NB4 (cell line): ENCODE results near the gene ROPN1L.

Source experiments
- DNase-seq: peaks from one replicate; pipeline ENCODE4 v3.0.0; 2010; ENCODE audit warnings: low read depth
- H3K4me3 ChIP-seq: one replicate; pipeline ENCODE4 v1.5.1; 2011; ENCODE audit warnings: mild to moderate bottlenecking, low read depth, low read length, moderate library complexity
- MYC ChIP-seq: IDR thresholded peaks from 2 replicates; pipeline ENCODE4 v1.6.1; 2011; ENCODE audit warnings: low read depth, low read length
- POLR2A ChIP-seq: IDR thresholded peaks from 2 replicates; pipeline ENCODE4 v1.6.1; 2011; ENCODE audit warnings: mild to moderate bottlenecking; ENCODE audit not compliant: insufficient read length; ENCODE audit errors: extremely low read depth
- TF ChIP-seq, protein P1 (sequence below): IDR thresholded peaks from 2 replicates; pipeline ENCODE4 v1.6.1; 2011; ENCODE audit warnings: low read depth, low read length
- TF ChIP-seq, protein P2 (sequence below): IDR thresholded peaks from one replicate; pipeline ENCODE4 v1.5.1; 2012; ENCODE audit warnings: low read depth, low read length

The ROPN1L gene

DNA sequence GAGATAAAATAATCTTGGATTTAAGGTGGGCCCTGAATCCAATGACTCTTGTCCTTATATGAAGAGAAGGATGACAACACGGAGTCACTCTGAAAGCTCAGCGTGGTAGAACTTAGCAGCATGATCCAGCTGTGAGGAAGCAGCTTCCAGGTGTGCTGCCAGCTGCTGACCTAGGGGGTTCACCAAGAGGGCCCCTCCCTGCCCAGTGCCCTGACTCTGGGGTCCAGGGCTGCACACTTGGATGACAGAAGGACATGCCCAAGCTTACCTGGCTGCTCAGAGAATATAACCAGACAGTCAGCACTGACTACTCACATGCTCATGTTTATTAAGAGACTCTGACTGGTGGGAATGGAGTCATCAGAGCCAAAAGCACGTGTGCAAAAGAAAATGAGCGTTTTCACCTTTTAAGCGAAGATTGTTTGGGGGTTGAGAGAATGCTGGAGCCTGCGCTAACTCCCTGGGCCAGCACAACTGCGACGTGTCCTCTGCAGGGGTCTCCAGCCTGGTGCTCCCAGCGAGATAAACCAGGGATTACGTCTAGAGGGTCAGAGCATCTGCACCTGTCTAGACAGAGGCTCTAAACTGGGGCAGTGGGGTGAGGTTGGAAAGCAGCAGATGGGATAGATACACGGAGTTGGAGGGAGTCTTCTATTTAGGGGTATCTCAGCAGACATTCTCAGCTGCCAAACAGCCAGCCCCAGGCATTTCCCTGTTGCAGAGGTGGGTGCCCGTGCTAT, 41.3 kb downstream of the ROPN1L start:
- H3K4me3 ChIP-seq, result no peak overlapping the region
- no peak for TF ChIP-seq MYC
- TF ChIP-seq, protein P1, sequence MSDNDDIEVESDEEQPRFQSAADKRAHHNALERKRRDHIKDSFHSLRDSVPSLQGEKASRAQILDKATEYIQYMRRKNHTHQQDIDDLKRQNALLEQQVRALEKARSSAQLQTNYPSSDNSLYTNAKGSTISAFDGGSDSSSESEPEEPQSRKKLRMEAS, result no peak
- TF ChIP-seq POLR2A, result no peak
- TF ChIP-seq, protein P2, sequence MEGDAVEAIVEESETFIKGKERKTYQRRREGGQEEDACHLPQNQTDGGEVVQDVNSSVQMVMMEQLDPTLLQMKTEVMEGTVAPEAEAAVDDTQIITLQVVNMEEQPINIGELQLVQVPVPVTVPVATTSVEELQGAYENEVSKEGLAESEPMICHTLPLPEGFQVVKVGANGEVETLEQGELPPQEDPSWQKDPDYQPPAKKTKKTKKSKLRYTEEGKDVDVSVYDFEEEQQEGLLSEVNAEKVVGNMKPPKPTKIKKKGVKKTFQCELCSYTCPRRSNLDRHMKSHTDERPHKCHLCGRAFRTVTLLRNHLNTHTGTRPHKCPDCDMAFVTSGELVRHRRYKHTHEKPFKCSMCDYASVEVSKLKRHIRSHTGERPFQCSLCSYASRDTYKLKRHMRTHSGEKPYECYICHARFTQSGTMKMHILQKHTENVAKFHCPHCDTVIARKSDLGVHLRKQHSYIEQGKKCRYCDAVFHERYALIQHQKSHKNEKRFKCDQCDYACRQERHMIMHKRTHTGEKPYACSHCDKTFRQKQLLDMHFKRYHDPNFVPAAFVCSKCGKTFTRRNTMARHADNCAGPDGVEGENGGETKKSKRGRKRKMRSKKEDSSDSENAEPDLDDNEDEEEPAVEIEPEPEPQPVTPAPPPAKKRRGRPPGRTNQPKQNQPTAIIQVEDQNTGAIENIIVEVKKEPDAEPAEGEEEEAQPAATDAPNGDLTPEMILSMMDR, result no peak
- DNase-seq, result no peak

DNA sequence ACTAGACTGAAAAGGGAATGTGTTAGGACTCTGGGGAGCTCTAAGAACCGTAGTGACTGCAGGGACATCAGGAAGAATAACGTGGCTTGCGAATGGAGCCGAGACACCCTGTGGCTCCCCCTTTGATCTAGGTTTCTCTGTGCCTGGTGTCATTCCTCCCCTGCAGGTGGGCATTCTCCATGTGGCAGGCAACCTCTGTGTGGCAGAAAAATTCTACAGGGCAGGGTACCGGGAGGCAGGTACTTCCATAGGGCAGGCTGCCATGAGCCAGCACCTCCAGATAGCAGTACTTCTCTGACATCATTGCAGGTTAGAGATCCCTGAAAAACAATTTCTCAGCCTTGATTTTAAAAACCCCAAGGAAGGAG, 43.1 kb downstream of the ROPN1L start:
- DNase-seq, result no peak
- TF ChIP-seq MYC, result no peak
- TF ChIP-seq, protein P2, result no peak
- no peak for TF ChIP-seq POLR2A
- TF ChIP-seq, protein P1, result no peak

DNA sequence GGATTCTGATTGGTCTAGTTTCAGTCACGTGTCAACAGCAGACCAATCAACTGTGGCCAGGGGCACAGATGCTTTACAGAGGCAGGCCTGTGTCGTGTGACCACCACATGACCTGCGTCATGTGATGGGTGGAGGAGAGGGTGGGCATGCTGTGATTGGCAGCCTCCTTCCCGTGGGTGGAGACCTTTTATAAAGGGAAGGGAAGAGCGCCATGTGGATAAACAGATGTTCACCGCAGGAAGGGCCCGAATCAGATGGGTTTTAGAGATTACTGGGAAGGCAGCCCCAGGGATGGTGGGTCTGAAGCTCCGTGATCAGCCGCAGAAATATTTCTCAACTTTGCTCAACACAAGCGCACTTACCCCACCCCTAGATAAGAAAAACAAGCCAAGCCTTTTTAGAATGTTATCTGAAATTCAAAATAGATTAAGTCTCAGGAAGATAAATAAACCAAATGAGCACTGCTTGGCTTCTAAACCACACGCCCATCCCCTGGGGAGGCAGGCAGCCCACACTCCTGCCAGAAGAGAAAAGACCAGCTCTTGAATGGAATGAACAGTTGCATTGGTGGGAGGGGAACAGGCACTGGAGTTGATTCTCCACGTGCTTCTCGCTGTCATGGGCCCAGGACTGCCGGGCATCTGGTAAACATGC, 43.6 kb downstream of the ROPN1L start:
- H3K4me3 ChIP-seq, result no peak overlapping the region
- TF ChIP-seq, protein P1, result peak; percentile 99
- TF ChIP-seq, protein P2, result no peak
- TF ChIP-seq MYC, result peak; percentile 95
- peak; percentile 82 for DNase-seq

More for the DNA sequence above, 43.1 kb downstream of the ROPN1L start:
- H3K4me3 ChIP-seq, result no peak overlapping the region

DNA sequence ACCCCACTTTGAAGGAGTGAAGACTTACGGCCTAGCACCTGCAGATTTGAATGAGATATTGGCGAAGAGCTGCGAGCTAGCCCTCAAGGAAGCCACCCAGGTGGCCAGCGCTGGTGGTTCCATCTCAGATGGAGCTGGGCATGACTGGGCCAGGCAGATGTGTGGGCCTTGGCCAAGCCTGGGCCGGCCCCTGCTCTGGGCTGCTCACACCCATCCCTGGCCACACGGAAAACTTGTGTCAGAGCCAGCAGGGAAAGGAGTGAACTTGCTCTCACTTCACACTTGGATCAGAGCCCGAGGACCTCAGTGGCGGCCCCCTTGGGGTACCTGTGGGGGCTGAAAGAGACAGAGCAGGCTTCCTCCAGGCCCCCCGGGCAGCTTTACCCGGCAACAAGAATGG, 44.2 kb downstream of the ROPN1L start:
- no peak for DNase-seq
- TF ChIP-seq, protein P1, result no peak
- TF ChIP-seq, protein P2, result no peak
- TF ChIP-seq MYC, result no peak
- TF ChIP-seq POLR2A, result no peak
- no peak overlapping the region for H3K4me3 ChIP-seq

DNA sequence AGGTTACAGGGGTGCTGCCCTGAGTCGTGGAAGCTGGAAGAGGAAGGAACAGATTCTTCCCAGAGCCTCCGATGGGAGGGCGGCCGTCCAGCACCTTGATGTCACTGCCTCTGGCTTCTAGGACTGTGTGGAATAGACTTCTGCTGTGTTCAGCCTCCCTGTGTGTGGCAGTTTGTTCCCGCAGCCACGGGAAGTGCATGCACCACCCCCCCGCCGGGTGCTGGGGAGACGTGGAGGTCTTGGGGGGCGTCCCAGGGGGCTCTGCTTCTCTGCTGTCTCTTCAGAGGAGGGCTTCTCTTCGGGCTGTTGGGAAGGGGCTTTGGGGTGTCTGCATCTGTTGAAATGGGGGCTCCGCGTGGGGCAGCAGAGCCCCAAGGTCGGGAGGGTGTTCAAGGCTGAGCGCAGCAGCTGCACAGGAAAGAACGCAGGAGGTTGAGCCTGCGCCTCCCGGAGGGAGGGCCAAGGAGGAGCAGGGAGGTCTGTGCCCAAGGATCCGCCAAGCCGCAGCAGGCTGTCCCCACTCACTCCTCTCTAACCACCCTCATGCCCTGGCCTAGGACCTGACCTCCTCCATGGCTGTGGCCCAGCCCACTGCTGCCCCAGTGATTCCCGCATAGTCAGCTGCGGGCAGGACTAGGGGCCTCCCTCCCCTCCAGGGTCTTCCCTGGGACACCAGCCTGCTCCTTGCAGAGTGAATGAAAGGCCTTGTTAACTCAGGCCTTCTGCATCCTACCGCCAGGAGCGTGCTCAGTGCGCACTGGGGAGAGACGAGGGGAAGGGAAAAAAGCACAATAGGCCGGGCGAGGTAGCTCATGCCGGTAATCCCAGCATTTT, 45.0 kb downstream of the ROPN1L start:
- no peak overlapping the region for H3K4me3 ChIP-seq
- no peak for DNase-seq
- TF ChIP-seq MYC, result no peak
- TF ChIP-seq POLR2A, result no peak
- TF ChIP-seq, protein P2, result no peak
- TF ChIP-seq, protein P1, result no peak
